Measurements from ENCODE around the gene RUNX3. TPM values are rescaled to one million over a fixed set of nuclear protein-coding genes. Genes with fewer than 3 reads are reported as not detected.

Gene RUNX3
- total and polyA plus RNA-seq, 9 donors = 0.23 to 1.9 (median 0.83) TPM

DNA sequence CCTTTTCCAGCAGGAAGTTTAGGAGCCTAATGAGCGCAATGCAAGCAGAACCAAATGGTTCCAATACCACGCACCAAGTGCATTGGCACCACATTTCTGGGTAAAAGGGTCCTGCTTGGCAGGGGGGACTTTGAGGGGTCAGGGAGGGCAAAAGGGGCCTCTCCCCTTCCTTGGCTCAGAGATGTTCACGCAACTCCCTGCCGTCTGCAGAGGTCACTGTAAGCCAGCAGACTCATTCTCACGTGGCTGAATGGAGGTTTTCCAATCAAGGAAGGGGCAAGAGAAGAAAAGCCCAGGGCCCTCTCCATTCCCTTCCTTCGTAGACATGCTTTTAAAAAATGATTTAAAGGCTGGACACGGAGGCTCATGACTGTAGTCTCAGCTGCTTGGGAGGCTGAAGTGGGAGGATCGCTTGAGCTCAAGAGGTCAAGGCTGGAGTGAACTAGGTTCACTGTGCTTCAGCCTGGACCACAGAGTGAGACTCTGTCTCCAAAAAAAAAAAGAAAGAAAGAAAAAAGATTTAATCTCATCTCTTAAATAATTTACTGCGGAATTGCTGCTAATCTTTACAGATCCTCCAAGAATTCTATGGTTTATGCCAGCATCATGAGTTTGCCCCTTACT, 80.3 kb downstream of the RUNX3 start:
- 41 to 45% (median 44%) methylated on average over 9 of the region's 9 CpGs for WGBS, 3 donors
- Histone ChIP-seq H3K27ac (no peak overlapping the region), H3K4me1 (ENCODE audit: insufficient read depth) (peaks cover 2% of the 10 kb centered on the region), H3K9me3 (no peaks in the 10 kb centered on the region), H3K4me3 (no peak overlapping the region), H3K36me3 (no peaks in the 10 kb centered on the region), H3K27me3 (no peaks in the 10 kb centered on the region)
- intact Hi-C loops (cut with DNase I) = loop anchor here in 1 of 4 donors (5.0 kb wide), 1 partner anchor 353 kb away; no protein-coding TSS in a partner anchor
- DNase-seq = no peak
- no peak for TF ChIP-seq POLR2A (IDR thresholded peaks at IDR 0.05)
- TF ChIP-seq EP300 (IDR thresholded peaks at IDR 0.05) = no peak
- TF ChIP-seq, protein P1, sequence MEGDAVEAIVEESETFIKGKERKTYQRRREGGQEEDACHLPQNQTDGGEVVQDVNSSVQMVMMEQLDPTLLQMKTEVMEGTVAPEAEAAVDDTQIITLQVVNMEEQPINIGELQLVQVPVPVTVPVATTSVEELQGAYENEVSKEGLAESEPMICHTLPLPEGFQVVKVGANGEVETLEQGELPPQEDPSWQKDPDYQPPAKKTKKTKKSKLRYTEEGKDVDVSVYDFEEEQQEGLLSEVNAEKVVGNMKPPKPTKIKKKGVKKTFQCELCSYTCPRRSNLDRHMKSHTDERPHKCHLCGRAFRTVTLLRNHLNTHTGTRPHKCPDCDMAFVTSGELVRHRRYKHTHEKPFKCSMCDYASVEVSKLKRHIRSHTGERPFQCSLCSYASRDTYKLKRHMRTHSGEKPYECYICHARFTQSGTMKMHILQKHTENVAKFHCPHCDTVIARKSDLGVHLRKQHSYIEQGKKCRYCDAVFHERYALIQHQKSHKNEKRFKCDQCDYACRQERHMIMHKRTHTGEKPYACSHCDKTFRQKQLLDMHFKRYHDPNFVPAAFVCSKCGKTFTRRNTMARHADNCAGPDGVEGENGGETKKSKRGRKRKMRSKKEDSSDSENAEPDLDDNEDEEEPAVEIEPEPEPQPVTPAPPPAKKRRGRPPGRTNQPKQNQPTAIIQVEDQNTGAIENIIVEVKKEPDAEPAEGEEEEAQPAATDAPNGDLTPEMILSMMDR (IDR thresholded peaks at IDR 0.05) = no peak

Small RNAs within 50 kb of the gene (microRNA-seq; reads per million reads assigned to microRNA genes)
- 0 to 0.16 (median 0) reads per million in 3 donors for gene MIR6731

Small RNAs within 50 kb of the gene (small RNA-seq; reads per million reads assigned to genes)
- not detected for gene MIR6731

Other genes starting within 250 kb of the RUNX3 start
- 100 to 1,000 TPM in 5 of 7 donors, 10 to 100 TPM in 2; 73.6 to 185 (median 125) TPM for gene CLIC4, start 184.8 kb downstream of the RUNX3 start, total RNA-seq
- gene CLIC4, start 184.8 kb downstream of the RUNX3 start, polyA plus RNA-seq = 100 to 1,000 TPM in 1 of 2 donors, 10 to 100 TPM in 1; 53.6 to 209 TPM